HepG2 (cell line): ENCODE data around the gene MLANA. TPM values are rescaled to one million over a fixed set of nuclear protein-coding genes. Genes with fewer than 3 reads are reported as not detected.

ENCODE experiments used
- MTF1 ChIP-seq: sonication (generic); formaldehyde crosslinking; IDR thresholded peaks from 2 replicates; pipeline ENCODE4 v1.5.0; 2020; ENCODE audit warnings: missing genetic modification reagents
- NFIB ChIP-seq: sonication (generic); formaldehyde crosslinking; IDR thresholded peaks from 2 replicates; pipeline ENCODE4 v1.9.0; 2021; ENCODE audit warnings: missing genetic modification reagents, mild to moderate bottlenecking, borderline replicate concordance
- PHF5A ChIP-seq: IDR thresholded peaks from one replicate; pipeline ENCODE4 v1.6.1; 2018; ENCODE audit warnings: low read depth, missing genetic modification reagents; ENCODE audit not compliant: unreplicated experiment
- REPIN1 ChIP-seq: sonication (generic); formaldehyde crosslinking; IDR thresholded peaks from 2 replicates; pipeline ENCODE4 v1.8.0; 2022; ENCODE audit warnings: missing genetic modification reagents, low read depth, mild to moderate bottlenecking, borderline replicate concordance
- SIX4 ChIP-seq: sonication (generic); formaldehyde crosslinking; IDR thresholded peaks from 2 replicates; pipeline ENCODE4 v1.4.0; 2020; ENCODE audit warnings: missing genetic modification reagents
- ZNF17 ChIP-seq: sonication (generic); formaldehyde crosslinking; IDR thresholded peaks from 2 replicates; pipeline ENCODE4 v1.5.0; 2020; ENCODE audit warnings: mild to moderate bottlenecking, missing genetic modification reagents
- ZNF205 ChIP-seq: IDR thresholded peaks from 2 replicates; pipeline ENCODE4 v1.6.1; 2018; ENCODE audit warnings: missing biosample characterization, missing genetic modification reagents
- ZNF224 ChIP-seq: sonication (generic); formaldehyde crosslinking; IDR thresholded peaks from 2 replicates; pipeline ENCODE4 v1.5.0; 2020; ENCODE audit warnings: mild to moderate bottlenecking, missing genetic modification reagents
- ZNF83 ChIP-seq: sonication (generic); formaldehyde crosslinking; IDR thresholded peaks from 2 replicates; pipeline ENCODE4 v1.4.0; 2020; ENCODE audit warnings: missing genetic modification reagents, mild to moderate bottlenecking, borderline replicate concordance
- polyA plus RNA-seq, 8 experiments: library from polyadenylated mRNA; depleted of rRNA in 3 of 8; stranded (reverse) in 7 of 8; unstranded in 1 of 8; fragments of >200 nt; fragmentation: Illumina TruSeq in 4 of 8; extraction: Trizol in 4 of 8; gene quantifications; 2 replicates each; pipeline versions ENCODE4 v1.2.1 to v1.2.3, GENCODE V29; 2011 to 2016; ENCODE audit warnings: low read depth in 4 of 8, missing spikeins in 1 of 8, mixed read lengths in 1 of 8; ENCODE audit not compliant: insufficient read depth in 1 of 8
- total RNA-seq, 5 experiments: library from RNA; depleted of rRNA; stranded (reverse); fragments of >200 nt; fragmentation: Illumina TruSeq; extraction: Trizol; gene quantifications; 2 replicates each; pipeline ENCODE4 v1.2.3, GENCODE V29; 2016; ENCODE audit warnings: low read depth in 1 of 5
- TF ChIP-seq, protein P1 (sequence below): sonication (generic); formaldehyde crosslinking; IDR thresholded peaks from 2 replicates; pipeline ENCODE4 v1.5.0; 2020; ENCODE audit warnings: mild to moderate bottlenecking, missing genetic modification reagents, borderline replicate concordance
- TF ChIP-seq, protein P2 (sequence below): sonication (generic); formaldehyde crosslinking; IDR thresholded peaks from 2 replicates; pipeline ENCODE4 v1.5.0; 2020; ENCODE audit warnings: missing genetic modification reagents, mild to moderate bottlenecking, borderline replicate concordance
- TF ChIP-seq, protein P3 (sequence below): sonication (generic); formaldehyde crosslinking; IDR thresholded peaks from 2 replicates; pipeline ENCODE4 v1.4.0; 2020; ENCODE audit warnings: missing genetic modification reagents
- TF ChIP-seq, protein P4 (sequence below), 2 experiments: fragments of 450-650 bp in 1 of 2; sonication (generic) in 1 of 2; formaldehyde crosslinking; IDR thresholded peaks; 2 replicates each; pipeline versions ENCODE4 v1.5.0 to v1.8.0; 2020 to 2022; ENCODE audit warnings: mild to moderate bottlenecking in 1 of 2, missing genetic modification reagents in 1 of 2
- TF ChIP-seq, protein P5 (sequence below): sonication (generic); formaldehyde crosslinking; IDR thresholded peaks from 2 replicates; pipeline ENCODE4 v1.5.1; 2020; ENCODE audit warnings: mild to moderate bottlenecking, missing genetic modification reagents, moderate library complexity

The MLANA gene
- total and polyA plus RNA-seq, 2 of the 13 experiments (the other 11 are each of a cell fraction or from before 2014, with no cell fraction given) = 0.11 to 0.18 TPM

DNA sequence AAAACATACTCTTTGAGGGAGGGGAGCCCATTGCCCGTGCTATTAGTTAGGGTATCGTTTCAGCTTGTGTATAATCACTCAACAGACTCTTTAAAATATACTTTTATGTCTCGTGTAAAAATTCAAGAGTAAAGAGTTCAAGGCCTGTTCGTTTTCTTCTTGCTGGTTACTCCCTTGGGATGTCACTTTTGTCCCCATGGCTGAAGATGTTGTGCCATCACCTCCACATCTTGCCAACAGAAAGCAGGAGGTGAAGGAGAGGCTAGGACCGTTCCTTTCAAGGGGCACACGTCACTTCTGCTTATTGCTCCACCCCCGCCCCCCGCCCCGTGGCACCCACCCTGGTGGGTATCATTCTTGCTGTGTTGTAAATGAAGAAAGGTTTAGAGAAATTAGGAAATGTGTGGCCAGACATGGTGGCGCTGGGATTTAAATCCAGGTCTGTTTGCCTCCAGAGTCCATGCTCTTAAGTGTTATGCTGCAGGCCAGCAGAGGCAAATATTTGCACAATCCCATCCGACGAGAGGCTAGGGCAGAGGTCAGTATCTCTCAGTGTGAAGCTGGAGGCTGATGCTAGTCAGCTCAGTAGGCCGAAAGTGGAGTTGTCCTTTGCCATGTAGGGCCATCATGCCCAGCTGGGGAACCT is 3.0 kb downstream of the MLANA start (continued):
- TF ChIP-seq, protein P1, sequence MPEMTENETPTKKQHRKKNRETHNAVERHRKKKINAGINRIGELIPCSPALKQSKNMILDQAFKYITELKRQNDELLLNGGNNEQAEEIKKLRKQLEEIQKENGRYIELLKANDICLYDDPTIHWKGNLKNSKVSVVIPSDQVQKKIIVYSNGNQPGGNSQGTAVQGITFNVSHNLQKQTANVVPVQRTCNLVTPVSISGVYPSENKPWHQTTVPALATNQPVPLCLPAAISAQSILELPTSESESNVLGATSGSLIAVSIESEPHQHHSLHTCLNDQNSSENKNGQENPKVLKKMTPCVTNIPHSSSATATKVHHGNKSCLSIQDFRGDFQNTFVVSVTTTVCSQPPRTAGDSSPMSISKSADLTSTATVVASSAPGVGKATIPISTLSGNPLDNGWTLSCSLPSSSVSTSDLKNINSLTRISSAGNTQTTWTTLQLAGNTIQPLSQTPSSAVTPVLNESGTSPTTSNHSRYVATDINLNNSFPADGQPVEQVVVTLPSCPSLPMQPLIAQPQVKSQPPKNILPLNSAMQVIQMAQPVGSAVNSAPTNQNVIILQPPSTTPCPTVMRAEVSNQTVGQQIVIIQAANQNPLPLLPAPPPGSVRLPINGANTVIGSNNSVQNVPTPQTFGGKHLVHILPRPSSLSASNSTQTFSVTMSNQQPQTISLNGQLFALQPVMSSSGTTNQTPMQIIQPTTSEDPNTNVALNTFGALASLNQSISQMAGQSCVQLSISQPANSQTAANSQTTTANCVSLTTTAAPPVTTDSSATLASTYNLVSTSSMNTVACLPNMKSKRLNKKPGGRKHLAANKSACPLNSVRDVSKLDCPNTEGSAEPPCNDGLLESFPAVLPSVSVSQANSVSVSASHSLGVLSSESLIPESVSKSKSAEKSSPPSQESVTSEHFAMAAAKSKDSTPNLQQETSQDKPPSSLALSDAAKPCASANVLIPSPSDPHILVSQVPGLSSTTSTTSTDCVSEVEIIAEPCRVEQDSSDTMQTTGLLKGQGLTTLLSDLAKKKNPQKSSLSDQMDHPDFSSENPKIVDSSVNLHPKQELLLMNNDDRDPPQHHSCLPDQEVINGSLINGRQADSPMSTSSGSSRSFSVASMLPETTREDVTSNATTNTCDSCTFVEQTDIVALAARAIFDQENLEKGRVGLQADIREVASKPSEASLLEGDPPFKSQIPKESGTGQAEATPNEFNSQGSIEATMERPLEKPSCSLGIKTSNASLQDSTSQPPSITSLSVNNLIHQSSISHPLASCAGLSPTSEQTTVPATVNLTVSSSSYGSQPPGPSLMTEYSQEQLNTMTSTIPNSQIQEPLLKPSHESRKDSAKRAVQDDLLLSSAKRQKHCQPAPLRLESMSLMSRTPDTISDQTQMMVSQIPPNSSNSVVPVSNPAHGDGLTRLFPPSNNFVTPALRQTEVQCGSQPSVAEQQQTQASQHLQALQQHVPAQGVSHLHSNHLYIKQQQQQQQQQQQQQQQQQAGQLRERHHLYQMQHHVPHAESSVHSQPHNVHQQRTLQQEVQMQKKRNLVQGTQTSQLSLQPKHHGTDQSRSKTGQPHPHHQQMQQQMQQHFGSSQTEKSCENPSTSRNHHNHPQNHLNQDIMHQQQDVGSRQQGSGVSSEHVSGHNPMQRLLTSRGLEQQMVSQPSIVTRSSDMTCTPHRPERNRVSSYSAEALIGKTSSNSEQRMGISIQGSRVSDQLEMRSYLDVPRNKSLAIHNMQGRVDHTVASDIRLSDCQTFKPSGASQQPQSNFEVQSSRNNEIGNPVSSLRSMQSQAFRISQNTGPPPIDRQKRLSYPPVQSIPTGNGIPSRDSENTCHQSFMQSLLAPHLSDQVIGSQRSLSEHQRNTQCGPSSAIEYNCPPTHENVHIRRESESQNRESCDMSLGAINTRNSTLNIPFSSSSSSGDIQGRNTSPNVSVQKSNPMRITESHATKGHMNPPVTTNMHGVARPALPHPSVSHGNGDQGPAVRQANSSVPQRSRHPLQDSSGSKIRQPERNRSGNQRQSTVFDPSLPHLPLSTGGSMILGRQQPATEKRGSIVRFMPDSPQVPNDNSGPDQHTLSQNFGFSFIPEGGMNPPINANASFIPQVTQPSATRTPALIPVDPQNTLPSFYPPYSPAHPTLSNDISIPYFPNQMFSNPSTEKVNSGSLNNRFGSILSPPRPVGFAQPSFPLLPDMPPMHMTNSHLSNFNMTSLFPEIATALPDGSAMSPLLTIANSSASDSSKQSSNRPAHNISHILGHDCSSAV = no peak
- no peak for TF ChIP-seq NFIB (CRISPR knock-in tag)
- no peak; the same call in 1 of the 2 replicates for TF ChIP-seq ZNF83
- TF ChIP-seq MTF1 (CRISPR knock-in tag) = no peak
- TF ChIP-seq REPIN1 (CRISPR knock-in tag) = peak; percentile 66; the same call in 1 of the 2 replicates
- TF ChIP-seq, protein P2, sequence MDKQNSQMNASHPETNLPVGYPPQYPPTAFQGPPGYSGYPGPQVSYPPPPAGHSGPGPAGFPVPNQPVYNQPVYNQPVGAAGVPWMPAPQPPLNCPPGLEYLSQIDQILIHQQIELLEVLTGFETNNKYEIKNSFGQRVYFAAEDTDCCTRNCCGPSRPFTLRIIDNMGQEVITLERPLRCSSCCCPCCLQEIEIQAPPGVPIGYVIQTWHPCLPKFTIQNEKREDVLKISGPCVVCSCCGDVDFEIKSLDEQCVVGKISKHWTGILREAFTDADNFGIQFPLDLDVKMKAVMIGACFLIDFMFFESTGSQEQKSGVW (CRISPR knock-in tag) = no peak
- TF ChIP-seq ZNF205 (CRISPR knock-in tag) = no peak
- no peak for TF ChIP-seq PHF5A
- TF ChIP-seq ZNF224 = no peak
- TF ChIP-seq, protein P3, sequence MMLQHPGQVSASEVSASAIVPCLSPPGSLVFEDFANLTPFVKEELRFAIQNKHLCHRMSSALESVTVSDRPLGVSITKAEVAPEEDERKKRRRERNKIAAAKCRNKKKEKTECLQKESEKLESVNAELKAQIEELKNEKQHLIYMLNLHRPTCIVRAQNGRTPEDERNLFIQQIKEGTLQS (CRISPR knock-in tag) = no peak
- TF ChIP-seq ZNF17 (CRISPR knock-in tag) = no peak
- TF ChIP-seq, protein P4, sequence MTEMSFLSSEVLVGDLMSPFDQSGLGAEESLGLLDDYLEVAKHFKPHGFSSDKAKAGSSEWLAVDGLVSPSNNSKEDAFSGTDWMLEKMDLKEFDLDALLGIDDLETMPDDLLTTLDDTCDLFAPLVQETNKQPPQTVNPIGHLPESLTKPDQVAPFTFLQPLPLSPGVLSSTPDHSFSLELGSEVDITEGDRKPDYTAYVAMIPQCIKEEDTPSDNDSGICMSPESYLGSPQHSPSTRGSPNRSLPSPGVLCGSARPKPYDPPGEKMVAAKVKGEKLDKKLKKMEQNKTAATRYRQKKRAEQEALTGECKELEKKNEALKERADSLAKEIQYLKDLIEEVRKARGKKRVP (CRISPR knock-in tag; IDR thresholded peaks at IDR 0.05) = no peak
- TF ChIP-seq, protein P5, sequence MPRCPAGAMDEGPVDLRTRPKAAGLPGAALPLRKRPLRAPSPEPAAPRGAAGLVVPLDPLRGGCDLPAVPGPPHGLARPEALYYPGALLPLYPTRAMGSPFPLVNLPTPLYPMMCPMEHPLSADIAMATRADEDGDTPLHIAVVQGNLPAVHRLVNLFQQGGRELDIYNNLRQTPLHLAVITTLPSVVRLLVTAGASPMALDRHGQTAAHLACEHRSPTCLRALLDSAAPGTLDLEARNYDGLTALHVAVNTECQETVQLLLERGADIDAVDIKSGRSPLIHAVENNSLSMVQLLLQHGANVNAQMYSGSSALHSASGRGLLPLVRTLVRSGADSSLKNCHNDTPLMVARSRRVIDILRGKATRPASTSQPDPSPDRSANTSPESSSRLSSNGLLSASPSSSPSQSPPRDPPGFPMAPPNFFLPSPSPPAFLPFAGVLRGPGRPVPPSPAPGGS (CRISPR knock-in tag) = no peak
- TF ChIP-seq SIX4 (CRISPR knock-in tag) = no peak
